ENCODE data around the gene HAND1.
"Not testable (repeated sequence)": the region's sequence is repeated elsewhere in the genome, so short reads cannot be mapped to it uniquely, and the experiment has no call there.

Gene HAND1

GRCh38 chr5:154478224-154478565 lies at the start of gene HAND1:
Gene HAND1, minus strand, starts transcription at chr5:154478227. Its CDS starts 219 bp downstream, at chr5:154478008.
- DNase-seq: no peak

GRCh38 chr5:154526231-154527226 lies 48.5 kb upstream of the HAND1 start:
- no peak for DNase-seq

GRCh38 chr5:154524859-154525258 lies 46.8 kb upstream of the HAND1 start:
- no peak for DNase-seq

GRCh38 chr5:154524181-154524580 lies 46.2 kb upstream of the HAND1 start:
- no peak for DNase-seq

GRCh38 chr5:154523709-154524108 lies 45.7 kb upstream of the HAND1 start:
- DNase-seq: peak in 1 of 51 donors; percentile 7

- peak in 1 of 51 donors; percentile 29 for DNase-seq
These were observed 45.1 kb upstream of the HAND1 start for GRCh38 chr5:154523104-154523503.

- no peak for DNase-seq
These were observed 44.3 kb upstream of the HAND1 start for GRCh38 chr5:154522284-154522683.

GRCh38 chr5:154521756-154522155 lies 43.7 kb upstream of the HAND1 start:
- no peak for DNase-seq

- DNase-seq: peak in 8 of 51 donors; percentile 2 to 21 (median 10)
These were observed 42.9 kb upstream of the HAND1 start for GRCh38 chr5:154520861-154521453.

- no peak for DNase-seq
These were observed 41.3 kb upstream of the HAND1 start for GRCh38 chr5:154519359-154519758.

- DNase-seq: no peak
These were observed 40.4 kb upstream of the HAND1 start for GRCh38 chr5:154518438-154518867.

- no peak for DNase-seq
These were observed 39.9 kb upstream of the HAND1 start for GRCh38 chr5:154517810-154518437.

GRCh38 chr5:154517181-154517580 lies 39.2 kb upstream of the HAND1 start:
- no peak for DNase-seq

GRCh38 chr5:154516475-154516874 lies 38.4 kb upstream of the HAND1 start:
- no peak for DNase-seq

GRCh38 chr5:154515488-154515887 lies 37.5 kb upstream of the HAND1 start:
- not testable (repeated sequence) for DNase-seq

GRCh38 chr5:154514331-154514730 lies 36.3 kb upstream of the HAND1 start:
- no peak for DNase-seq

GRCh38 chr5:154513669-154514084 lies 35.6 kb upstream of the HAND1 start:
- DNase-seq: no peak

- no peak for DNase-seq
These were observed 34.0 kb upstream of the HAND1 start for GRCh38 chr5:154511984-154512383.

- no peak for DNase-seq
These were observed 31.9 kb upstream of the HAND1 start for GRCh38 chr5:154509784-154510555.

- no peak for DNase-seq
These were observed 30.1 kb upstream of the HAND1 start for GRCh38 chr5:154508114-154508513.

GRCh38 chr5:154506716-154507080 lies 28.7 kb upstream of the HAND1 start:
- DNase-seq: no peak
